Effector CD4-positive, alpha-beta T cell (primary cell): ENCODE data around the gene SDHC.
"Not testable (repeated sequence)": the region's sequence is repeated elsewhere in the genome, so short reads cannot be mapped to it uniquely, and the experiment has no call there.

Source experiments
- DNase-seq: peaks from one replicate; pipeline ENCODE4 v3.0.0-alpha.2; 2020

Gene SDHC

GRCh38 chr1:161389158-161389557 is 75.0 kb downstream of the SDHC start:
- not testable (repeated sequence) for DNase-seq

DNA sequence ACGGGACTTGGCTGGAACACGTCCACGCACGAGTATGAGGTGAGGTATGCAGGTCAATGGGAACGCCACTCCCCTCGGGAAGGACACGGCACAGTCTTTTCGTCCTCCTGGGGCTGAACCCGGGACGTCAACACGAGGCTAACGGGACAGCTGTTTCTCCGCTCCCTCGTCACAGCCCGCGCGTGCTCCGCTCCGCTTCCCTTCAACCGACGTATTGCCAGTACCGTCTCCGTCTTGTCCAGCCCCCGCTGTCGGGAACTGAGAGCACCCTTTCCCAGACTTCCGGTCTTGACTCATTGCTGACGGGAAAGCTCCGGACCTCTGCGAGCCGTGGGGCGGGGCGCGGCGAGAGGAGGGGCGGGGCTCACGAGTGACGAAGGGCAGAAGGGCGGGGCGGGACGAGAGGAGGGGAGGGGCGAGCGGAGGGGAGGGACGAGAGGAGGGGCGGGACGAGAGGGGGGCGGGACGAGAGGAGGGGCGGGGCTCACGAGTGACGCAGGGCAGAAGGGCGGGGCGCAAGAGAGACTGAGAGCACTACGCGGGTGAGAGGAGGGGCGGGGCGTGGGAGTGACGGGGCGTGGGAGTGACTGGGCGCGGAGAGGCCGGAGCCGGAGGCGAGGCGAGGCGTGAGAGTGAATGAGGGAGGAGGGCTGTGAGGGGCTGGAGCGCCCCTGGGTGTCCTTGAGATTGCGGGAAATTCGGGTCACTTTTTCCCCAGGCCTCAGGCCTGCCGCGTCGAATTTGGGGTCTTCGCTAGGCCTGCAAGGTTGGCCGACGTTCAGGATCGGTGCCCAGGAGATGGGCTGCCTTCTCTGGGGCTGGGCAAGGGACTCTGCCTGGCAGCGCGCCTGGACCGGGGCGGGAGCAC is 75.7 kb downstream of the SDHC start:
- DNase-seq, result peak; percentile 93

DNA sequence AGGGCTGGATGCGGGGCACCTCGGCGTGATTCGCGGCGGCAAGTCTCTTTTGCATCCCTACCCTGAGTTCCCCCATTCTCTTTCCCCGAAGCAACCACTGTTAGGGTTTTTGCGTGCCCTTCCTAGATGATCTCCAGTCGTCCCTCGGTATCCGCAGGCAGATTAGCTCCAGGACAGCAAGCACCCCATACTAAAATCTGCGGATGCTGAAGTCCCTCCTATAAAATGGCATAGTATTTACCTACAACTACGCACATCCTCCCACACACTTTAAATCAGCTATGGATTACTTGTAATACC is 76.3 kb downstream of the SDHC start:
- DNase-seq, result no peak

DNA sequence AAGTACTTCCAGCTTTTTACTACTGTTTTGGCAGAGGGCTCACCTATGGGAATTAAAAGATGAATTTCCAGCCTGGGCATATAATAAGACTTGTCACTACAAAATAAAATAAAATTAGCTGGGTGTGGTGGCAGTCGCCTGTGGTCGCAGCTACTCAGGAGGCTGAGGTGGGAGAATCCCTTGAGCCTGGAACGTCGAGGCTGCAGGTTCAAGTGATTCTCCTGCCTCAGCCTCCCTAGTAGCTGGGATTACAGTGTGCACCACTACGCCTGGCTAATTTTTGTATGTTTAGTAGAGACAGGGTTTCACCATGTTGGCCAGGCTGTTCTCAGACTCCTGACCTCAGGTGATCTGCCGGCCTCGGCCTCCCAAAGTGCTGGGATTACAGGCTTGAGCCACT is 77.0 kb downstream of the SDHC start:
- not testable (repeated sequence) for DNase-seq

- DNase-seq, result no peak
Measured at GRCh38 chr1:161391611-161392010, 77.4 kb downstream of the SDHC start.

GRCh38 chr1:161393151-161393550 is 79.0 kb downstream of the SDHC start:
- DNase-seq, result no peak

DNA sequence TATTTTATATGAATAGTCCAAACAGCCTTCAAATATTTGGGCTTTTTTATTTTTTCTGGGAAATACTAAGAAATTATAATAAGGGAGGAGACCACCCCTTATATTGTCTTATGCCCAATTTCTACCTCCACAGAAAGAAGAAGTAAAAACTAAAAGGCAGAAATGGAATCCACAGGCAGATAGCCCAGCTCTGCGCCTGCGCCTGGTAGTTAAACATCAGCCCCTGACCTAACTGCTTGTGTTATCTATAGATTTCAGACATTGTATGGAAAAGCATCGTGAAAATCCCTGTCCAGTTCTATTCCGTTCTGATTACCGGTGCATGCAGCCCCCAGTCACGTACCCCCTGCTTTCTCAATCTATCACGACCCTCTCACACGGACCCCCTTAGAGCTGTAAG is 82.9 kb downstream of the SDHC start:
- DNase-seq, result not testable (repeated sequence)

DNA sequence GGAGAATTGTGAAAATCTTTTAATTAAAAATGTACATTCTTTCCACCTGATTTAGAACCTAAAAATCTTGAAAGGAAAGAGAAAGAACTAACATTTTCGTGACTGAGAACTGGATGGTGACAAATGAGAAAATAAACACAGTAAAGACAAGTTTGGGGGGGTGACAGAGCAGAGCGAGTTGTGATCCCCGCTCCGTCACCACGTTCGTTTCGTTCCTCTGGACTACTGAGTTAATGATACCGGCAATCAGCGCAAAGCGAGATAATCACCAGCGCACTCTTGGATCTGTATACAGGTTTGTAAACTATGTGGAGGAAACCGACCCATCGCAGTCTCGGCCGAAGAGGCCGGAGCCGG is 84.7 kb downstream of the SDHC start:
- DNase-seq, result no peak

DNA sequence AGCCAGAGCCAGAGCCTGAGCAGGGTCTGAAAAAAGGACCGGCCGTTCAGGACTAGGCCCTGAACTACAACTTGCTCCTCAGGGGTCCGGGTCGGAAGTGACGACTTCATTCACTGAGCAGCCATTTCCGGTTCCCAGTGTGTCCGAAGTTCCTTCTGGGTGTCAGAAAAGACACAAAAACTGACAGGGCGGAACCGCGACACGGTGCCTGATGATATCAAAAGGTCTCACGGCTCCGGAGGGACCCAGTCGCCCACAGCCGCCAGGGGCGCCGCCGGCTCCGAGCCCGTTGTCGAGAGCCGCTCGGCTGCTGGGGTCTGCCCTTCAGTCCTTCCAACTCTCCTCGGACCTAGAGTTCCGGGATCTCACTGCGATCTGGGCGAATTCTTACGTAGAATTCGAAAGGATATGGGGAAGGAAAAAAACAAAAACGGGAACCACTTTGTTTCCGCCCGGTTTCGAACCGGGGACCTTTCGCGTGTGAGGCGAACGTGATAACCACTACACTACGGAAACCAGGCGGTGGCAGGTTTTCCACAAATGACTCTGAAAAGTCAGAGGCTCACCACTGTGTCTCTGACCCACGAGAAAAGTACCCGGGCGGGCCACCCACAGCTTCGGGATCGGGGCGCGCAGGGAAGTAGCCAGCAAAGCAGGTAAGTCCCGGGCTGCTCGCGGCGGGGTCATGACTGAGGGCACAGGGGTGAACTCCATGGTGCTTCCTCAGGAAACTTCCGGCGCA is 85.2 kb downstream of the SDHC start:
- DNase-seq, result peak; percentile 87

- DNase-seq, result no peak
Measured at GRCh38 chr1:161402446-161402845, 88.3 kb downstream of the SDHC start.

DNA sequence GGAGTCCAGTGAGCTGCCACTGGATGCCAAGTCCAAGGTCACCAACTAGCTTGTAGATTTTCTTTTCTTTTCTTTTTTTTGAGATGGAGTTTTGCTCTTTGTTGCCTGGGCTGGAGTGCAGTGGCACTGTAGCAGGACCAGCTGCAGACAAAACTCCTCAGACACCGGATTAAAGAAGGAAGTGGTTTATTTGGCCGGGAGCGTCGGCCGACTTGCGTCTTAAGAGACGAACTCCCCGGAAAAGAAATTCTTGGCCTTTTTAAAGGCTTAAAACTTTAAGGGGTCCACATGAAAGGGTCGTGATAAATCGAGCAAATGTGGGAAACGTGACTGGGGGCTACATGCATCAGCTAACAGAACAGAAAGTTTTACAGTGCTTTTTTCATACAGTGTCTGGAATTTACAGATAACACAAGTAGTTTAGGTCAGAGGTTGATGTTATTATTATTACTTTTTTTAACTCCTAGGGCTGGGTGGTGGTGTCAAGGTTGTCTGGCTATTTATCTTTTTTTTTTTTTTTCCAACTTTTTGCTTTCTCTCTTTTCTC is 89.9 kb downstream of the SDHC start:
- DNase-seq, result no peak

GRCh38 chr1:161406551-161406950 is 92.4 kb downstream of the SDHC start:
- DNase-seq, result not testable (repeated sequence)

GRCh38 chr1:161407451-161407985 is 93.3 kb downstream of the SDHC start:
- no peak for DNase-seq

DNA sequence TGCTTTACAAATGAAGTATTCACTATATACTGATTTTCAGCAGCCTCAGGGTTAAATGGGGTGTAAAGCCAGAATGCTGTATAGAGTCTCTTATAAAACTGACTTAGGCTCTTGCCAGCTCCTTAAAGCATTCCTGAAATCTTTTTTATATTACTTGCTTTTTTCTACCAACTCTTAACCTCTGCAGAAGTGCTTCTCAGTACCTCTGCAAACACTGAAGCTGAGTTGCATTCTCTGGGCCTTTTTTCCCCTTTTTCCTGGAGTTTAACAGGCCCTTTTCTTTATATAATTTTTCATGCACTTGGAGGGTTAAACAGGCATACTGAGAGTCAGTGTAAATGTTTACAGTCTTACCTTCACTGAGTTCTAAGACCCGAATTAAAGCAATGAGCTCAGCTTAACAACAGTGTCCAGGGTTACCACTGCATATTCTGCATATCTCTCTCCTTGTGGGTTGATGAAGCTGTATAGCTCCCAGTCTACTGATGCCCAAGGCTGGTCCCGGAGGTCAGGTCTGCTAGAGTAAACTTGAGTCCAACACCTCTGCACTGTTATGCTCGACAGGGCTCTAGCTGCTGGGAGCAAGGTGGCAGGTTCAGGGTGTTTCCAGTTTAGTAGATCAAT is 94.4 kb downstream of the SDHC start:
- DNase-seq, result no peak

DNA sequence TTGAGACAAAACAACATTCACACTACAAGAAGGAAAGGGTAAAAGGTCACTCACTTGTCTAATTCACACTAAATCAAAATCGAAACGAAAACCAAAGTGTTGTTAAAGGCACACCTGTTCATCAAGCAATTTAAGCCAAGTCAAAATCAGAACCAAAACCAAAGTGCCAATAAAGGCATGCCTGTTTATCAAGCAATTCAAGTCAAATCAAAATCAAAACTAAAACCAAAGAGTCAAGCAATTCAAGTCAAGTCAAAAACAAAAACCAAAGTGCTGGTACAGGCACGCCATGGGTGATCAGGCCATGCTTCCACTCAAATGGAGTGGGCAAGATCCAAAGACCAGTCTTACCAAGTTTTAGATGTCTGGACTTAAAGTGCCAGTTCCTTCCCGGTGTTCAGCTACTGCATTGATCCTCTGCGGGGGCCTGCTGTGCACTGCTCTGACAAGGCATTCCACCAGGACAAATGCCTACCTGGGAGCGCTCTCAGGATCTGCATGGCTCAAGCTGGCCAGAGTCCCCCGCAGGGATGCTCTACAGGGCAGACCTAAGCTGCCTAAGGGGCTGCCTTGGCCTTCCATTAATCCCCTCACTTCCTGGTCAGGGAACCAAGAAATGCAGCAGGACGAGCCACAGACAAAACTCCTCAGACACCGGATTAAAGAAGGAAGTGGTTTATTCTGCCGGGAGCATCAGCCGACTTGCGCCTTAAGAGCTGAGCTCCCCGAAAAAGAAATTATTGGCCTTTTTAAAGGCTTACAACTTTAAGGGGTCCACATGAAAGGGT is 95.9 kb downstream of the SDHC start:
- not testable (repeated sequence) for DNase-seq

- DNase-seq, result not testable (repeated sequence)
Measured at GRCh38 chr1:161410636-161410970, 96.4 kb downstream of the SDHC start.
